RWPE2 (cell line): ENCODE measurements around the gene DDAH1.

Experiments used
- ATAC-seq: fragments of 200-7000 bp; cut with Tn5 transposase; 3 replicates; pipeline ENCODE4 v1.9.1; 2021; ENCODE audit warnings: low read depth
- DNase-seq: peaks from one replicate; pipeline ENCODE4 v3.0.0-alpha.2; 2020; ENCODE audit warnings: low spot score
- H3K27ac ChIP-seq: fragments of 450-650 bp; 2 replicates; pipeline ENCODE4 v1.5.1; 2017; ENCODE audit warnings: mild to moderate bottlenecking; ENCODE audit not compliant: poor library complexity, severe bottlenecking
- H3K27me3 ChIP-seq: fragments of 250-450 bp; sonication (Bioruptor Pico); 2 replicates; pipeline ENCODE4 v1.5.1; 2021; ENCODE audit warnings: mild to moderate bottlenecking, moderate library complexity; ENCODE audit not compliant: insufficient read depth, poor library complexity, severe bottlenecking
- H3K36me3 ChIP-seq: fragments of 250-450 bp; sonication (Bioruptor Pico); 2 replicates; pipeline ENCODE4 v1.5.1; 2020; ENCODE audit warnings: low read depth, mild to moderate bottlenecking, moderate library complexity
- H3K4me1 ChIP-seq: fragments of 250-450 bp; sonication (Bioruptor Pico); 2 replicates; pipeline ENCODE4 v1.5.1; 2021; ENCODE audit warnings: mild to moderate bottlenecking, moderate library complexity; ENCODE audit not compliant: insufficient read depth, poor library complexity, severe bottlenecking
- H3K4me3 ChIP-seq: fragments of 250-450 bp; sonication (Bioruptor Pico); 2 replicates; pipeline ENCODE4 v1.5.1; 2021; ENCODE audit warnings: mild to moderate bottlenecking, moderate library complexity; ENCODE audit not compliant: severe bottlenecking
- H3K9me3 ChIP-seq: fragments of 250-450 bp; sonication (Bioruptor Pico); 2 replicates; pipeline ENCODE4 v1.5.1; 2021; ENCODE audit warnings: mild to moderate bottlenecking, moderate library complexity; ENCODE audit not compliant: severe bottlenecking
- TF ChIP-seq, protein P1 (sequence below): fragments of 450-650 bp; IDR thresholded peaks from one replicate; pipeline ENCODE4 v1.5.1; 2017; ENCODE audit warnings: mild to moderate bottlenecking, moderate library complexity; ENCODE audit not compliant: poor library complexity, severe bottlenecking

Gene DDAH1

GRCh38 chr1:85490270-85490985, 25.5 kb upstream of the DDAH1 start:
- Histone ChIP-seq H3K4me3 (no peak overlapping the region), H3K27me3 (no peaks in the 10 kb centered on the region), H3K9me3 (no peaks in the 10 kb centered on the region), H3K36me3 (no peaks in the 10 kb centered on the region), H3K4me1 (peaks cover 5% of the 10 kb centered on the region), H3K27ac (no peak overlapping the region)
- no peak for DNase-seq
- ATAC-seq, result no peak
- TF ChIP-seq, protein P1, sequence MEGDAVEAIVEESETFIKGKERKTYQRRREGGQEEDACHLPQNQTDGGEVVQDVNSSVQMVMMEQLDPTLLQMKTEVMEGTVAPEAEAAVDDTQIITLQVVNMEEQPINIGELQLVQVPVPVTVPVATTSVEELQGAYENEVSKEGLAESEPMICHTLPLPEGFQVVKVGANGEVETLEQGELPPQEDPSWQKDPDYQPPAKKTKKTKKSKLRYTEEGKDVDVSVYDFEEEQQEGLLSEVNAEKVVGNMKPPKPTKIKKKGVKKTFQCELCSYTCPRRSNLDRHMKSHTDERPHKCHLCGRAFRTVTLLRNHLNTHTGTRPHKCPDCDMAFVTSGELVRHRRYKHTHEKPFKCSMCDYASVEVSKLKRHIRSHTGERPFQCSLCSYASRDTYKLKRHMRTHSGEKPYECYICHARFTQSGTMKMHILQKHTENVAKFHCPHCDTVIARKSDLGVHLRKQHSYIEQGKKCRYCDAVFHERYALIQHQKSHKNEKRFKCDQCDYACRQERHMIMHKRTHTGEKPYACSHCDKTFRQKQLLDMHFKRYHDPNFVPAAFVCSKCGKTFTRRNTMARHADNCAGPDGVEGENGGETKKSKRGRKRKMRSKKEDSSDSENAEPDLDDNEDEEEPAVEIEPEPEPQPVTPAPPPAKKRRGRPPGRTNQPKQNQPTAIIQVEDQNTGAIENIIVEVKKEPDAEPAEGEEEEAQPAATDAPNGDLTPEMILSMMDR, result no peak

GRCh38 chr1:85488126-85488525, 23.2 kb upstream of the DDAH1 start:
- TF ChIP-seq, protein P1, result no peak
- Histone ChIP-seq H3K27ac (no peak overlapping the region), H3K4me3 (no peak overlapping the region), H3K9me3 (no peaks in the 10 kb centered on the region), H3K4me1 (peaks cover 9% of the 10 kb centered on the region), H3K36me3 (no peaks in the 10 kb centered on the region), H3K27me3 (no peaks in the 10 kb centered on the region)
- DNase-seq, result no peak
- ATAC-seq, result no peak

DNA sequence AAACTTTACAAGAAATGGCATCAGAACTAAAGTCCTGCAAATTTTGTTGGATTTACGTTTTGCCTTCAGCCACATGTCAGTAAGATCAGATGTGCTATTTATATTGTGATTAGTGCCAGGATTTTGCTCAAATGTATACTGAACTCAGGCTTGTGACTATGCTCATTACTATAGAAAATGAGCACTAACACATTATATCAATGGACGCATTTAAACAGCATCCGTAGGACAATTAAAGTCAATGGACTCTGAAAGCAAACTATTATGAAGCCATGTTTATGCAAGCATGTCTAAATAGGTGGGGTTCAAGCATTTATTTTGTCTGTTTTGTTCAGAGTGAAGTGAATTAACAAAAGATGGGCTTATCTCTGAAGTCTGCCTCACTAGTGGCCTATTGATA, 20.6 kb upstream of the DDAH1 start:
- TF ChIP-seq, protein P1, result no peak
- DNase-seq (no peak), ATAC-seq (no peak)
- H3K4me1 ChIP-seq, result peaks cover 9% of the 10 kb centered on the region
- no peaks in the 10 kb centered on the region for H3K9me3 ChIP-seq
- H3K27me3 ChIP-seq, result no peaks in the 10 kb centered on the region
- H3K36me3 ChIP-seq, result no peaks in the 10 kb centered on the region
- H3K27ac ChIP-seq, result no peak overlapping the region
- no peak overlapping the region for H3K4me3 ChIP-seq

GRCh38 chr1:85484716-85485115, 19.8 kb upstream of the DDAH1 start:
- Histone ChIP-seq H3K4me1 (peaks cover 9% of the 10 kb centered on the region), H3K9me3 (no peaks in the 10 kb centered on the region), H3K4me3 (no peak overlapping the region), H3K27ac (no peak overlapping the region), H3K27me3 (no peaks in the 10 kb centered on the region), H3K36me3 (no peaks in the 10 kb centered on the region)
- TF ChIP-seq, protein P1, result no peak
- ATAC-seq (peak; percentile 57; the same call in 1 of the 3 replicates), DNase-seq (no peak)

- Histone ChIP-seq H3K9me3 (no peaks in the 10 kb centered on the region), H3K4me3 (no peak overlapping the region), H3K4me1 (peaks cover 9% of the 10 kb centered on the region), H3K36me3 (no peaks in the 10 kb centered on the region), H3K27ac (no peak overlapping the region), H3K27me3 (no peaks in the 10 kb centered on the region)
- ATAC-seq (peak; percentile 51; the same call in 2 of the 3 replicates), DNase-seq (no peak)
- TF ChIP-seq, protein P1, result no peak
These were observed 19.3 kb upstream of the DDAH1 start for GRCh38 chr1:85484264-85484663.
